NB4 (cell line): Measurements from ENCODE around the gene TNRC18.
"Not testable (repeated sequence)": the region's sequence is repeated elsewhere in the genome, so short reads cannot be mapped to it uniquely, and the experiment has no call there.

Experiments
- CTCF ChIP-seq: IDR thresholded peaks from one replicate; pipeline ENCODE4 v1.5.1; 2012; ENCODE audit warnings: low read depth, low read length
- POLR2A ChIP-seq: IDR thresholded peaks from 2 replicates; pipeline ENCODE4 v1.6.1; 2011; ENCODE audit warnings: mild to moderate bottlenecking; ENCODE audit not compliant: insufficient read length; ENCODE audit errors: extremely low read depth

DNA sequence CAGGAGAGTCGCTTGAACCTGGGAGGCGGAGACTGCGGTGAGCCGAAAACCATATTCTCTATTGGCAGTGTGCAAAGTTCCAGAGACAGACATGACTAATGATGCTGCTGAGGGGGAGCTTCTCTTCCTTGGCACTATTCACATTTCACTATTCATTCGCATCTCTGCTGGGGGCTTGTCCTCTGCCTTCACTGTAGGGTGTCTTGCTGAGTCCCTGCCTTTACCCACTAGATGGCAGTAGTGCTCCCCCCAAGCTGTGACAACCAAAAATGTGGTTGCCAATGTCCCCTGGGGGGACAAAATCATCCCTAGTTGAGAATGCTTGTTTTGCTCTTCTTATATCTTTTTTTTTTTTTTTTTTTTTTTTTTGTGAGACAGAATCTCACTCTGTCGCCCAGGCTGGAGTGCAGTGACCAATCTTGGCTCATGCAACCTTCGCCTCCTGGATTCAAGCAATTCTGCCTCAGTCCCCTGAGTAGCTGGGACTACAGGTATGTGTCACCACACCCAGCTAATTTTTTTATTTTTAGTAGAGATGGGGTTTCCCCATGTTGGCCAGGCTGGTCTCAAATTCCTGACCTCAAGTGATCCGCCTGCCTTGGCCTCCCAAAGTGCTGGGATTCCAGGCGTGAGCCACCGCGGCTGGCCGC lies 57.5 kb downstream of the TNRC18 start:
- TF ChIP-seq POLR2A = not testable (repeated sequence)
- TF ChIP-seq CTCF = peak; percentile 98
